HG03045 (cell line): ENCODE measurements around the gene RAB36.

Experiments
- ATAC-seq: cut with Tn5 transposase; IDR thresholded peaks from one replicate; pipeline ENCODE4 v1.9.1; 2021; ENCODE audit warnings: mild to moderate bottlenecking, moderate library complexity; ENCODE audit not compliant: unreplicated experiment

Gene RAB36

GRCh38 chr22:23108249-23109078, 36.8 kb upstream of the RAB36 start:
- ATAC-seq: no peak

- ATAC-seq: no peak
Observed at GRCh38 chr22:23109079-23109347, 36.3 kb upstream of the RAB36 start.

- ATAC-seq: no peak
Observed at GRCh38 chr22:23109441-23109978, 35.8 kb upstream of the RAB36 start.

DNA sequence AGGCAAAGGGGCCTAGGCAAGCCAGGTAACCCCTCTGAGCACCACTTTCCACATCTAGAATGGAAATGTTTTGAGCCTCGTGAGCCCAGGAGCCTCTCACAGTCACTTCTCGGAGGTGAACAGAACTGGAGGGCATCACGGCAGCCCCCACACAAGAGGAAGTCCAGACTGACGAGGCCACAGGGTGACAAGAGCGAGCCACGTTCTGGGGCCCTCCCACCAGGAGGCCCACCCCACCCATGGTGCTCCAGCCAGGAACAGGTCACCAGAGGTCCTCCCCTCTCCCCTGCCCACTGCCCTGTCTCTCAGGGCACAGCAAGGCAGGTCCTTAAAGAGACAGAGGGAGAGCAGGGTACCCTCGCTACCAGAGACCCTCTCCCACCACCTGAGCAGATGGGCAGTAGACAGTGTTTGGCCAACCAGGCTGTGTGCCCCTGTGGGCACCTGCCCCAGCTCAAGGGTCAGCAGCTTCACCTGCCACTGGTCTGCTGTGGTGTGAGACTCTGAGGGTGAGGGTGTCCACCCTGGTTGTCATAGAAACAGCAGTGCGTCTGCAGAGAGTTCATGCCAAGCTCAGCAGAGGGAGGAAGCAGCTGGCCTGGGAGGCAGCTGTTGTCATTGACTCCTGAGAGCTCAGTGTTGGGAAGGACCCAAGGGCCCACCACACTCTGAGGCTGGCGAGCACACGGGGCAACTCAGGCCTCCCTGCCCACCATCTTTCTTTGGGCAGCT, 34.9 kb upstream of the RAB36 start:
- ATAC-seq: no peak

- no peak for ATAC-seq
Observed at GRCh38 chr22:23110922-23111527, 34.3 kb upstream of the RAB36 start.

DNA sequence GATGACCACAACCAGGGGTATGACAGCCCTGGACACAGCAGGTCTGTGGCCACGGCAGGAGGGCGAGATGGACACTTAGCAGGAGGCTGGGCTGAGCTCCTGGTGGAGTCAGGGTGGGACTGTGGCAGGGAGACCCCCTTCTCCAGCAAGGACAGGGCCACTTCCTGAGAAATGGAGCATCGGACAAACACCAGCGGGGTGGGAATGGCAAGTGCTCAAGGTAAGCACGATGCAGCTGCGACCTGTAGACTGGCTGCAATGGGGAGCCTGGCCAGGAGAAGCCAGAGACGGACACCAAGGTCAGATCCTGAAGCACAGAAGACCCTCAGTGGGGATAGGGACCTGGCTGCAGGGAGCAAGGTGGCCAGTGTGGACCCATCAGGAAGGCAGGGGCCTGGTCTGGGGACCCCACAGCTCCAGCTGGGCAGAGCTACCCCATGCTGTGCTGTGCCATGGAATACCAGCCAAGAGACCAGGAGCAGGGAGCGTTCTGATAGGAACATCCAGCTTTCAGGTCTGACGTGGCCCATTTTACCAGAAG, 32.7 kb upstream of the RAB36 start:
- ATAC-seq: no peak

GRCh38 chr22:23113067-23113846, 32.0 kb upstream of the RAB36 start:
- ATAC-seq: no peak

DNA sequence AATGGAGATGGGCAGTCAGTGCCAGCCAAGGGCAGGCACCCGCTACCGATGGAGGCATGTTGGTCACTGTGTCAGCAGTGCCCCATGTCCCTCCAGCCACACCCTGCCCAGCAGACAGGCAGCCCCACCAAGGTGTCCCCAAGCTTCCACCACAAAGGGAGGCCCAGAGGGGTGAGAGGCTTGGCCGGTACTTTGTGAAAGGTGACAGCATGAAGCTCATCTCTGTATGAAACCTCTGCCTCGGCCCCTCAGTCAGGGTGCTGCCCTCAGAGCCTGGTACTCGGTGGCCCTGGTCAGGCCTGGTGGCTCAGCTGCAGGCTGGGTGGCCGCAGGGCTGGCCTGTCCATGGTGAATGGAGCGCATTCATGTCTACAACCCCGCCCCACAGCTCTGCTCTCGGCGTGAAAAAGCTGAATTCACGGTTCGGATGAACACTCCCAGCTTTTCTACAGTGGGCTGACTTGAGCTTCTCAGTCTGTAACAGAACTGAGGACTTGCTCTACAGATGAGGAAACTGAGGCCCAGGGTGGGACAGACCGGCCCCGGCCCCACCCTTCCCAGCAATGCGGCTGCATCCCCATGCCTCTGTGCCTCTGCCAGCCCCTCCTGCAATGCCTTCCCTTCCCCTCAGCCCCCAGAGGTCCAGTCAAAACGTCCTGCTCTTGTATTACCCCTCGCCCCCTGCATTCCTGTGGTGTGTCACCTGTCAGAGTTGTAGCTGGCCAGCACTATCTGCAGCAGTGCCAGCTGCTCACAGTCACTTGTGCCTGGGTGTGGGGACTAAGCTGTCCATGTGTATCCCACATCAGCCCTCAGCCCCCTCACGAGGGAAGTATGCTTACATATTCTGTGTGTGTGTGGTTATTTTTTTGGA, 31.2 kb upstream of the RAB36 start:
- ATAC-seq: no peak

- no peak for ATAC-seq
Observed at GRCh38 chr22:23114721-23115020, 30.6 kb upstream of the RAB36 start.

DNA sequence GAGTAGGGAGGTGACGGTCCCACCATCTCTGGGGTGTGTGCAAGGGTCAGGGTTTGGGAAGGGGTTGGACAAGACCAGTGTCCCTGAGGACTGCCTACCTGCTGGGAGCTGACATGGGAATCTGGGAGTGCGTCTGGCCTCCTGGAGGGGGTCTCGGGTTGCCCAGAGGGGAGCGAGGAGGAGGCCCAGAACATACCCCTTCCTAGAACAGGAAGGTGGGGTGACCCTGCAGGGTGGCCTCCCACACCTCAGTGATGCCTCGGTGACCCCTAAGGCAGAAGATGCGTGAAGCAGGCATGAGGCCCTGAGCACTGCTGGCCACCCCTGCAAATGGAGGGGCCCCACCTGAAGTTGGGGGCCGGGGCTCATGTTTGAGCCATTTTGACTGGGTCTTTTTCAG, 29.9 kb upstream of the RAB36 start:
- ATAC-seq: no peak

DNA sequence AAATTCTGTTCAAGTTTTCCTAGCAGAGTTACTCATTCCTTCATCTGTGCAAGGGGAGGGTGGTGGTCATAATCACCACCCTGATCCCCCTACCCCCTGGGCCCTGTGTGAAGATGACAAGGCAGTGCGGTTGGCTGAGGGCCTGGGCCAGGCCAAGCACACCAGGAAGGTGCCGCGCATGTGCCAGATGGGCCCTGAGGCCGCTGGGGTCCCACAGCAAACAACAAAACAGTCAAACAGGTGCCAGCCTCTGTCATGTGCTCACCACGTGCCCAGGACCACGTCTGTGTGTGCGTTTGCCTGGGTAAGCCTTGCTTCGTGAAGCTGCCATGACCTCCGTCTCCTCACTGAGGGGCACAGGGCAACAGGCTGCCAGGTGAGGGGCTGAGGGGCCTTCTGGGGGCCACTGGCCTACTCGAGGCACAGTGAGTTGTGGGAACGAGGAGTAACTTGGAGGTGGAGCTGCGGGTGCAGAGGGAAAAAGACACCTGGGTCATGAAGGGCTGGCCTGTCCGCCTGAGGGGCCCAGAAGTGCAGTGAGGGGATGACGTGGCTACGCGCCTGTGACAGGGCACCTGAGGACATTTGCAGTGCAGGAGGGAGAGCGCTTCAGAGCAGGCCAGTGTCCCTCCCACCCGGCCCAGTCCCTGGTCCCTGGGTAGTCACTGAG, 29.3 kb upstream of the RAB36 start:
- no peak for ATAC-seq

- no peak for ATAC-seq
Observed at GRCh38 chr22:23116506-23117263, 28.6 kb upstream of the RAB36 start.

DNA sequence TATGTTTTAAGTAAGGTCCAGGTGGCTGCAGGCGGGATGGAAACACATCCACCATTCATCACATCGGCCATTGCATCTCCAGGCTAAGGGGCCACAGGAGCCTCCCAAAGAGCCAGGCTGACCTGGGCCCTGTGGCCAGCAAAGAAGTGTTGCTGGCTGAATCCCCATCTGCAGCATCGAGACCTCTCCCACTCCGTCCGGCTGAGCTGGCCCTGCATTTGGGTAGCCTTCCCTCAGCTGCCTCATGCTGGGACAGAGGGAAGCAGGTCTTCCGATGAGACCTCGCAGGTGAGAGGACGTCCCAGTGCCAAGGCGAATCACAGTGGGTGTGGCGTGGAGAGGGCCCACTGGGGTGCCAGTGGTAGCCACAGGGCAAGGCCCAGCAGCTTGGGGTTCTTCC, 28.0 kb upstream of the RAB36 start:
- ATAC-seq: no peak

DNA sequence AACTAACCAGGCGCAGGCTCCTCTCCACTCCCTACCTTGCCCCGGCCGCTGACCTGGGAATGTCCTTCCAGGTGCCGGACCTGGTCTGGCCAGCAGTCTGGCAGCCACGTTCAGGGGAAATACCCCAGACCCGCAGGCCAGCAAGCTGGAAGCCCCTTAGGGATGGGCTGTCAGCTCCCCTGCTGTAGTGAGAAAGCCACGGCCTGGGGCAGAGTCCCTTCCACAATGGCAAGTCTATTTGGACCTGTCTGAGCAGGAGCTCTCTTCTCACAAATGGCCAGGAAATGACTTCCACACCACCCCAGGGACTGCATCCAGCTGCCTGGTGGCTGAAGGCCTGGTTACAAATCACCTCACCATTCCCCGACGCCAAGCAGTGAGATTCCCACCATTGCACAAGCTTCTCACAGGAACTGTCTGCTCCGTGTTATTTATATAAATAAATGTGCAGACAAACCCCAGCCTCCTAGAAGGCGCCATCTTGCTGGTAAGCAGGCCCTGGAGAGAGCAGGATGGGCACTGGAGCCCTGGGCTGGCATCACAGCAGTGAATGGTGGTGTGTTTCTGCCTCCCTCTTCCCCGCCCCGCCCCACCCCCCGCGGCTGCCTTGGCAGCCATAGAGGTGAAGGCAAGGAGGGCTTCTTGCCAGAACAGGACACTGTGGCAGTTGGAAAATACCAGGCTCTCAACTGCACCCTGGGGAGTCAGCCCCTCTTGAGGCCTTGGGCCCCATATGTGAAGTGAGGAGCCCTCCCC, 27.2 kb upstream of the RAB36 start:
- no peak for ATAC-seq

DNA sequence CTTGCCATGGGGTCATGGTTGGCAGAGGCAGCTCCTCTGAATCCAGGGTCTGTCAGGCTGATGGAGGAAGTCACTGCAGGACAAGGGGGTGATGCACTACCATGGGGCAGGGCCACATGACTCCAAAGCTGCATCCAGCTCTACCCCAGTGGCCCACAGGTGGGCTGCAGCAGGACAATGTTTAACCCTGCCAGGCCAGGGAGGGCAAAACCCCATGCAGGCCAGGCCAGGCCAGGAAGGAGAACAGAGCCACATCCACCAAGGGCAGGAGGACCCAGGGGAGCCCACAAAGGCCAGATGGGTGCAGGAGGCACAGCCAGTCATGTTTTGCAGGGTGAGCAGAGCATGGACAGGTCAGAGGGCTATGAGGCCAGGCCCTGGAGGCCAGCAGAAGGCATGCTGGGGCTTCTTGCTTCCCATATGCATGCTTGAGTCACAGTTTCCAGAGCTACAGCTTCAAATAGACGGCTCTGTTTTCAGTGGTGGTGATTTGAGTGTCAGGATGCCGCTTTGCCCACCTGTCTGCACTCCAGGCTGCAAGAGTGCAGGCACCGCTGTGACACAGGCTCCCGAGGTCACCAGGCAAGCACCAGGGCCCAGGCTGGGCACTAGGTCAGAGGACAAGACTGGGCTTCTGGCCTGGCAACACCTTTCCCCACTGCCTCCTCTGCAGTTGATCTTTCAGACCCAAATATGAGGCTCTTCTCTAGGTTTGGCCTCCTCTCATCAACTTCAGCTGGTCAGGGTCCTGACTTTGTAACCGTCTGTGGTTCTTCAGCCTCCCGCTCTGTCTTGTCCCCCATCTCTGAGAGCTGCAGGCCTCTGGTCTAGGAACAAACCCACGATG, 26.4 kb upstream of the RAB36 start:
- no peak for ATAC-seq

DNA sequence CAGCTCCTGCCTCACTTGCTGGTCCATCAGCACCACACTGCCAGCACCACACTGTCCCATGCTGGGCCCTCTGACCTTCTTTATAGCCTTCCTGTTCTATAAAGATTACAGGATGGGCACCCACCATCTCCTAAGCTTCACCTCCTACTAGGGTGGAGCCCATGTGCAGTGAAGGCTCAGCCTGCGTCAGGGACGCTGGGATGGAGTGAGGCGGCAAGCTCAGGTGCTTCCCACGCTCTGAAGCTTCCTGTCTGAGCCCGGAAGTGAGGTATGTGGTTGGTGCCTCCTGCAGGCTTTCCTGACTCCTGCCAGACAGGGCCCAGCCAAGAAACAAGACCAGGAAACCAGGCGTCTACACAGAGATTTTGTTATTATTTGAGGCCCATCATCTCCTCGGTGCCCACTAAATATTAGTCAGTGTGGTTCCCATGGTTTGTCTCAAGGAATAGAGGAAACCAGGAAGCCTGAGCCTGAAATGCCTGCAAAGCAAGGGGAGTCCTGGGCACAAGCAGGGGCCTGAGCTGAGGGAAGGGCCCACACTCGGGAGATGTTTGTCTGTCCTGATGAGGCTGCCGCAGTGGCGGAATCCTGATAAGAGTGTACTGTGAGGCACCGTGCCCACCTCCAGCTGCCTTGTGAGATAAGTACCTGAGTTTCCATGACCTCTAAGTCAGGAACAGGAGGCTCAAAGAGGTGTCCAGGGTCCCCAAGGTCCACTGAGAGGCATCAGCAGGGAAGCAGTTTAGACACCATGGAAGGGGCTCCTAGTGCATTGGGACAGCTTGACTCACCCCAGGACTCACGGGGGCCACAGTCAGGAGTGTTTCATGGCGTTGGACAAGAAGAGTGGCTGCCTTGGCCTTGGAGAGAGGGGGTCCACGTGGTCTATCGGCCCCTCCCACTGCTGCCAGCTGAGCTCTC, 25.5 kb upstream of the RAB36 start:
- ATAC-seq: no peak
